Muscle layer of colon (tissue), 2 donors: ENCODE measurements around the gene MOSMO.
"Not testable (repeated sequence)": the region's sequence is repeated elsewhere in the genome, so short reads cannot be mapped to it uniquely, and the experiment has no call there.

ENCODE experiments used
- H3K27ac ChIP-seq: one replicate; pipeline ENCODE4 v1.7.0; 2013; ENCODE audit warnings: low read depth, mild to moderate bottlenecking, low read length, moderate library complexity
- H3K27me3 ChIP-seq, 2 donors: one replicate each; pipeline ENCODE4 v1.7.0; 2013; ENCODE audit warnings: low read length in 2 of 2, mild to moderate bottlenecking in 2 of 2; ENCODE audit not compliant: insufficient read depth in 2 of 2, control insufficient read depth in 1 of 2
- H3K36me3 ChIP-seq: one replicate; pipeline ENCODE4 v1.7.0; 2013; ENCODE audit warnings: mild to moderate bottlenecking, low read length; ENCODE audit not compliant: insufficient read depth
- H3K4me1 ChIP-seq: one replicate; pipeline ENCODE4 v1.7.0; 2013; ENCODE audit warnings: mild to moderate bottlenecking, low read length; ENCODE audit not compliant: insufficient read depth
- H3K4me3 ChIP-seq, 2 donors: one replicate each; pipeline ENCODE4 v1.7.0; 2013; ENCODE audit warnings: low read length in 2 of 2, low read depth in 1 of 2, mild to moderate bottlenecking in 1 of 2, moderate library complexity in 1 of 2
- H3K9ac ChIP-seq: one replicate; pipeline ENCODE4 v1.7.0; 2013; ENCODE audit warnings: low read length
- H3K9me3 ChIP-seq: one replicate; pipeline ENCODE4 v1.7.0; 2013; ENCODE audit warnings: mild to moderate bottlenecking, low read length
- donor health status: abdominal sarcoma.
- donor health status: Adenocarcinoma of cecum.

Gene MOSMO

GRCh38 chr16:21987498-21987897 lies 20.4 kb upstream of the MOSMO start:
- no peak overlapping the region for H3K4me3 ChIP-seq
- H3K27ac ChIP-seq = no peak overlapping the region
- H3K9me3 ChIP-seq = no peaks in the 10 kb centered on the region

GRCh38 chr16:21989133-21989532 lies 18.8 kb upstream of the MOSMO start:
- no peak overlapping the region for H3K27ac ChIP-seq
- no peaks in the 10 kb centered on the region for H3K27me3 ChIP-seq
- no peak overlapping the region for H3K4me3 ChIP-seq
- H3K9me3 ChIP-seq = no peaks in the 10 kb centered on the region
- H3K4me1 ChIP-seq = no peaks in the 10 kb centered on the region
- no peak overlapping the region for H3K9ac ChIP-seq
- peaks cover 8% of the 10 kb centered on the region for H3K36me3 ChIP-seq

More at GRCh38 chr16:21987498-21987897, 20.4 kb upstream of the MOSMO start:
- Histone ChIP-seq H3K36me3 (peaks cover 23% of the 10 kb centered on the region), H3K27me3 (no peaks in the 10 kb centered on the region), H3K4me1 (no peaks in the 10 kb centered on the region), H3K9ac (no peak overlapping the region)

GRCh38 chr16:21989751-21990150 lies 18.2 kb upstream of the MOSMO start:
- Histone ChIP-seq H3K27me3 (no peaks in the 10 kb centered on the region), H3K4me3 (no peak overlapping the region), H3K27ac (no peak overlapping the region), H3K9me3 (no peaks in the 10 kb centered on the region), H3K9ac (no peak overlapping the region), H3K36me3 (peaks cover 2% of the 10 kb centered on the region), H3K4me1 (no peaks in the 10 kb centered on the region)

- Histone ChIP-seq H3K9ac (no peak overlapping the region), H3K27me3 (no peaks in the 10 kb centered on the region), H3K4me1 (no peaks in the 10 kb centered on the region), H3K4me3 (peak overlapping the region in 1 of 2 donors; percentile 4), H3K36me3 (no peaks in the 10 kb centered on the region), H3K27ac (no peak overlapping the region), H3K9me3 (no peaks in the 10 kb centered on the region)
Measured at GRCh38 chr16:21990381-21990944, 17.4 kb upstream of the MOSMO start.

GRCh38 chr16:21991621-21992020 lies 16.3 kb upstream of the MOSMO start:
- Histone ChIP-seq H3K27me3 (no peaks in the 10 kb centered on the region), H3K9ac (no peak overlapping the region), H3K4me1 (no peaks in the 10 kb centered on the region), H3K27ac (no peak overlapping the region), H3K4me3 (no peak overlapping the region), H3K36me3 (no peaks in the 10 kb centered on the region), H3K9me3 (no peaks in the 10 kb centered on the region)

- Histone ChIP-seq H3K9me3 (no peaks in the 10 kb centered on the region), H3K27ac (no peak overlapping the region), H3K36me3 (no peaks in the 10 kb centered on the region), H3K4me3 (no peak overlapping the region), H3K9ac (no peak overlapping the region), H3K4me1 (no peaks in the 10 kb centered on the region), H3K27me3 (no peaks in the 10 kb centered on the region)
Measured at GRCh38 chr16:21994856-21995465, 12.9 kb upstream of the MOSMO start.

- Histone ChIP-seq H3K36me3 (no peaks in the 10 kb centered on the region), H3K9ac (no peak overlapping the region), H3K27ac (no peak overlapping the region), H3K4me3 (no peak overlapping the region), H3K4me1 (peaks cover 7% of the 10 kb centered on the region), H3K9me3 (no peaks in the 10 kb centered on the region), H3K27me3 (no peaks in the 10 kb centered on the region)
Measured at GRCh38 chr16:21996923-21997696, 10.8 kb upstream of the MOSMO start.

GRCh38 chr16:21997697-21998480 lies 10.0 kb upstream of the MOSMO start:
- Histone ChIP-seq H3K9ac (no peak overlapping the region), H3K4me1 (peaks cover 7% of the 10 kb centered on the region), H3K36me3 (no peaks in the 10 kb centered on the region), H3K4me3 (no peak overlapping the region), H3K27me3 (no peaks in the 10 kb centered on the region), H3K9me3 (no peaks in the 10 kb centered on the region), H3K27ac (no peak overlapping the region)

- Histone ChIP-seq H3K27ac (no peak overlapping the region), H3K4me3 (no peak overlapping the region), H3K27me3 (no peaks in the 10 kb centered on the region), H3K36me3 (no peaks in the 10 kb centered on the region), H3K9me3 (no peaks in the 10 kb centered on the region), H3K9ac (no peak overlapping the region), H3K4me1 (peaks cover 7% of the 10 kb centered on the region)
Measured at GRCh38 chr16:22001591-22001990, 6.3 kb upstream of the MOSMO start.

- H3K27me3 ChIP-seq, H3K9me3 ChIP-seq, H3K36me3 ChIP-seq, H3K4me3 ChIP-seq, H3K27ac ChIP-seq, H3K9ac ChIP-seq: not testable (repeated sequence)
- H3K4me1 ChIP-seq = peaks cover 10% of the 10 kb centered on the region
Measured at GRCh38 chr16:22002047-22002446, 5.9 kb upstream of the MOSMO start.

GRCh38 chr16:22003195-22003594 lies 4.7 kb upstream of the MOSMO start:
- Histone ChIP-seq H3K4me3 (no peak overlapping the region), H3K27ac (no peak overlapping the region), H3K4me1 (peaks cover 13% of the 10 kb centered on the region), H3K9me3 (no peaks in the 10 kb centered on the region), H3K27me3 (no peaks in the 10 kb centered on the region), H3K9ac (no peak overlapping the region), H3K36me3 (no peaks in the 10 kb centered on the region)
